ENCODE results near the gene MLXIPL.
A peak's percentile ranks its signal among the peaks of the same experiment; 100 is the strongest.
"Not testable (repeated sequence)": the region's sequence is repeated elsewhere in the genome, so short reads cannot be mapped to it uniquely, and the experiment has no call there.

MLXIPL gene

DNA sequence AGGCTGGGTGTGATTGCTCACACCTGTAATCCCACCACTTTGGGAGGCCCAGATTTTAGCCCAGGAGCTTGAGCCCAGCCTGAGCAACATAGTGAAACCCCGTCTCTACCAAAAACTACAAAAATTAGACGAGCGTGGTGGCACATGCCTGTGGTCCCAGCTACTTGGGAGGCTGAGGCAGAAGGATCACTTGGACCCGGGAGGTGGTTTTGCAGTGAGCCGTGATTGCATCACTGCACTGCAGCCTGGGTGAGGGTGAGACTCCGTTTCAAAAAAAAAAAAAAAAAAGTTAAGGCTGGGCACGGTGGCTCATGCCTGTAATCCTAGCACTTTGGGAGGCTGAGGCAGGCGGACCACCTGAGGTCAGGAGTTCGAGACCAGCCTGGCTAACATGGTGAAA is 43.3 kb downstream of the MLXIPL start:
- DNase-seq (ENCODE audit: low read depth), result not testable (repeated sequence)

DNA sequence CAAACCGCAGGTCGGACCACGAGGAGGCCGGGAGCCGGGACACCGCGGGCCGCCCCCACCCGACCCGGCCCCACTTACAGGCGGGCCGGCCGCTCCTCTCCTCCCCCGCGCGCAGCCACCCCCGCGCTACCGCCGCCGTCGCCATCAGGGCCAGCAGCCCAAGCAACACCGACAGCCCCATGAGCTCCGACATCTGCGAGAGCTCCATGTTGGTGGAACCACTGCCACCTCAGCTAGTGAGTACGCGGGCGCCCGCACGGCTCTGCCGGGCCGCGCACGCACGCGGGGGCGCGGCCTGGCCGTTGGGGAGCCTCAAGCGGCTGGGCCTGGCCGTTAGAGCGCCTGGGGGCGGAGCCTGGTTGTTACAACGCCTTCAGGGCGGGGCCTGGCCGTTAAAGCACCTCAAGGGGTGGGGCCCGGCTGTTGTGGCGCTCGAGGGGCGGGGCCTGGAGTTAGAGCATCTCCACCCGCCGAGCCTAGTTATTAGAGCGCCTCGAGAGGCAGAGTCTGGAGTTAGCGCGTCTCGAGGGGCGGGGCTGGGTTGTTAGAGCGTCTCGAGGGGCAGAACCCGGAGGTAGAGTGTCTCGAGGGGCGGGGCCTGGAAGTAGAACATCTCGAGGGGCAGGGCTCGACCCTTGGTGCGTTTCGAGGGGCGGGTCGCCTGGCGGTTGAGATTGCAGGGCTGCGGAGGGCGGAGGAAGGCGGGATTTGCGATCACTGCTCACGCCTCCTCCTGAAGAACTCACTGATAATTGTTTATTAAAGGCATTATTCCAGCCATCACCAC is 45.8 kb downstream of the MLXIPL start, which contains the start of gene TBL2:
Gene TBL2 (minus strand): TSS at position 238 of the 787 bp plus-strand sequence. CDS start 30 bp downstream, at position 208.
- DNase-seq (ENCODE audit: low read depth), result peak; percentile 97

GRCh38 chr7:73577627-73578341 is 46.5 kb downstream of the MLXIPL start:
- DNase-seq (ENCODE audit: low read depth), result no peak

DNA sequence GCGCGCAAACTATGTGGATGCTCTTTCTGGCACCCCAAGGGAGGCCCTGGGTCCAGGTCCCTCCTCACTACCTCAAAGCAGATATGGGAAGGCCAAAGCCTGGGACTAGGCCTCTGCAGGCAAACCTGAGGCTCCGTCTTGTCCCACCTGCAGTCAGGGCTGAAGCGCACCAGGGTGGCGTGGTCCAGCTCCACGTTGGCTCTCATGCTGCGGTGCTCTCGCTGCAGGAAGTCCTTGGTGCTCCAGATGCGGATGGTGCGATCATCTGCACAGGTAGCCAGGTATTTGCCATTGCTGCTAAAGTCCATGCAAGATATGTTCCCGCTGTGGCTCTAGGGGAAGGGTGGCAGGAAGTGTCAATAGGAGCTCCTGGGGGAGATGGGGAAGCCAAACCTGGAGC is 50.5 kb downstream of the MLXIPL start:
- no peak for DNase-seq (ENCODE audit: low read depth)

GRCh38 chr7:73573276-73573675 is 51.0 kb downstream of the MLXIPL start:
- no peak for DNase-seq (ENCODE audit: low read depth)

DNA sequence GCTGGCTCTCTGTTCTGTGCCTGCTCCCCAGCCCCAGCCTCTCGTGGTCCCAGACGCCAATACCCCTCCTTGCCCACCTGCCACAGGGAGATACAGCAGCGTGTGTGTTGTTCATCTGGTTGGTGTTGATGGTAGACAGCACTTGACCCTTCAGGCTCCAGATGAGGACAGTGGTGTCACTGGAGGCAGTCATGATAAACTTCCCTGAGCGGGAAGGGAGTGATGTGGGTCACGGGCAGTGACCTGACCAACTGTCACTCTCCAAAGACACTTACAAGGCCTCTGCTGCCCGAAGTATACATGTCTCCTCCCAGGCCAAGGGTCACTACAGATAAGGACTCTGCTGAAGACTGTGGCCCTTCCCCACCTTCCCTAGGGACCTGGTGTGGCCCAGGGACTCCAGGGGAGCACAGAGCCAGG is 51.5 kb downstream of the MLXIPL start:
- DNase-seq (ENCODE audit: low read depth), result no peak

DNA sequence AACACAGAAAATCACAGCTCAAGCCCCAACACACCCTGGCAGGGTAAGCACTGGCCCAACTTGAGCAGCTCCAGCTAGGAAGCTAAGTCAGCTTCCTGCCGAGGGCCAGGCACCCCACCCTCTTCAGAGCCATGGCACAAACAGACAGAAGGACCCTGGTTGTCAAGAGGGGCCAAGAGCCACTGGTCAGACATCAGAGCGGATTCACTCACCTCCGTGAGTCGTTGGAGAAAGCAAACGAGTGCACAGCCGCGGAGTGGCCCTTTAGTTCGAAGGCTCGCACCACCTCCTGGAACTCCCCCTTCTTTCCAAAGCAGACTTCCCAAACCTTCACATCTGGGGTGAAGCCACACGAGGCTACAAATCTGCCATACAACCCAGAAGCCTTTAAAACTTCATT is 53.3 kb downstream of the MLXIPL start:
- DNase-seq (ENCODE audit: low read depth), result no peak

DNA sequence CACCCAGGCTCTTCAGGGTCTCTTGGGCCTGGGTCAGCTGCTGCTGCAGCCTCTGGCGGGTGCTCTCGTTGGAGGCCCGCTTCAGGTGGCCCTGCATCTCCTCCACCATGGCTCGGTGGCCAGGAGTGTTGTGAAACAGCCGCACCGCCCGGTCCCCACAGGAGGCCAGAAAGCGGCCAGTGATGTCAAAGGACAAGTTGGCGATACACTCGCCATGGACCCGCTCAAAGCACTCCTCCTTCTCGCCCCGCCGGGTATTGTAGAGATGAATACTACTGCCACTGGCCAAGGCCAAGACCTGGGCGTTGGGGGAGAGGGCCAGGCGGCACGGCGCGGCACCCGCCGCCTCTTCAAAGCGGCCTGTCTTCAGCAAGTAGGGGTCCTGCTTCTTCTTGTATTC is 53.8 kb downstream of the MLXIPL start:
- DNase-seq (ENCODE audit: low read depth), result no peak

GRCh38 chr7:73569042-73569608 is 55.2 kb downstream of the MLXIPL start:
- no peak for DNase-seq (ENCODE audit: low read depth)

- DNase-seq (ENCODE audit: low read depth), result no peak
Observed at GRCh38 chr7:73567846-73568685, 56.3 kb downstream of the MLXIPL start.

DNA sequence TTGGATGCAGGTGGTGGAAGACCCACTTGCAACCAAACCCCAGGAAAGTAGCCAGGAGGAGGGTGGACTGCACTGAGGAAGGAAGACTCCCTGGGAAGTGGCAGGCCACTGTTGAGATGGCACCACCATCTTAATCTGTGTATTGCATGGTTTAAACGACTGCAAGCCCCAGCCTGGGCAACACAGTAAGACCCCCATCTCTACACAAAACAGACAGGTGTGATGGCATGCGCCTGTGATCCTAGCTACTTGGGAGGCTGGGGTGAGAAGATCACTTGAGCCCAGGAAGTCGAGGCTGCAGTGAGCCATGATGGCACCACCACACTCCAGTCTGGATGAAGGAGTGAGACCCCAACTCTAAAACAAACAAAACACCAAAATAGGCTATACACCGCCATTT is 57.2 kb downstream of the MLXIPL start:
- DNase-seq (ENCODE audit: low read depth), result no peak

GRCh38 chr7:73566431-73566830 is 57.9 kb downstream of the MLXIPL start:
- not testable (repeated sequence) for DNase-seq (ENCODE audit: low read depth)

GRCh38 chr7:73565675-73566340 is 58.5 kb downstream of the MLXIPL start:
- no peak for DNase-seq (ENCODE audit: low read depth)

DNA sequence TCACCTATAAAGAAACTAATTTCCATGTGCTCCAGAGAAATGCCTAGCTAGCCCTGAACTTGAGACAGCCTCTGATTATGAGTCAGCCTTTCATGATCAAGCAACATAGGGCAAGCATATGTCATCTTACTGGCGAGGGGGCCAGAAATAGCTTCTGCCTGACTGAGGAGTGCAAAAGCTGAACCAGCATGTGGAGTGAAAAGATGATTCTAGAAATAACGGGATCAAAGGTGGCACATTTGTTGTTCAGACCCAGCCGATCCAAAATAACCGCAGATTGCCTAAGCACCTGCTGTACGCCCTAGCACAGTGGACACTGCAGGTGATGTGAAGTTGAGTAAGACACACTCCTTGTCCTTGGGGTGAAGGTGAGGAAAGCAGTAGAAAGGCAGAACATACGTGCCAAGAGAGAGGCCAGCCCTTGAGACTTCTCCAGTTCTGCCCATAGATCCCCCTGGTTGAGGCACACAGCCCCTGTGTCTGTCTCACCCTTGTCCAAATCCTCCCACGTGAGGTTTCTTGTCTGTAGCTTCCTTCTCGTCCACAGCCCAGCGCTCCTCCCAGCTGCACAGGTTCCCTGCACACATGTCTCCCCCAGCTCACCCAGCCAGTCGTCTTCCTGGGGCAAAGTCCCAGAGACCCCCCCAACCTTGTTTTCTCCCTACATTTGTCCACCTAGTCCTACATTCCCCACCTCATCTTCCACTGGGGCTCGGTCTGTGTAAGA is 64.0 kb downstream of the MLXIPL start:
- DNase-seq (ENCODE audit: low read depth), result no peak

DNA sequence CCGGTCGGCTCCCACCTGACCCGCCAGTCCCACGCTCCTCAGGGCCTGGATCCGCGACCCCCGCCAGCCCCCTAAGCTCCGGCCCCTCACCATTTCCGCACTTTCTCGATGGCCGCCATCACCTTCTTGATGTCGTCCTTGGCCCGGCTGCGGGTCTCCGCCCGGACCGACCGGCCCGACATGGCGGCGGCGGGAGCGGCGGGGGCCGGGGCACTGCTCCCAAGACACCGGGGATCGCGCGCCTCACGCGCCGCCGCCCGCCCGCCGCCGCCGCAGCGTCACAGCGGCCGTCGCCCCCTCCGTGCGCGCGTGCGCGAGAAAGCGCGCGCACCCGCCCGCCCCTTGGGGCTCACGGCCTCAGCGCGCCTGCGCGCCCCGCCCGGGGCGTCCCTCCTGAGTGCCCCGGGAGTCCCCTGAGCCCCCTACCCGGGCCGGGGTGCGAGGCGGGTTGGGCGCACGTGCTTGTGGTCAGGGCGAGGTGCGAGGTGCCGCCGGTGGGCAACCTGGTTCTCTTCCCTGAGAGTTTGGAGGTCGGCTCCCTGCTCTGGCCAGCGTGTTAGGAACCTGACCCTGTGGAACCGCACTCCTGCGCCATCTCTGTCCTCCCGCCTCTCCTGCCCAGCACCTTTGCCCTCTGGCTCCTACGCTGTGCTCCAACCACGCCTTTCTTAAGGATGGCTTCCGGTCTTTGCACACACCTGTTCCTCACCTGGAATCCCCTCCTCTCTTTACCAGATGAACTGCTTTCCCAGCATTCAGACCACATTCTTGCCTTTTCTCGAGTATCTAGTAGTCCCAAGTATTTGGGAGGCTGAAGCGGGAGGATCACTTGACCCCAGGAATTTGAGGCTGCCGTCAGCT is 66.7 kb downstream of the MLXIPL start, which contains the start of gene BCL7B:
Gene BCL7B (minus strand): TSS at position 294 of the 861 bp plus-strand sequence. CDS start 112 bp downstream, at position 182.
- DNase-seq (ENCODE audit: low read depth), result peak; percentile 48

DNA sequence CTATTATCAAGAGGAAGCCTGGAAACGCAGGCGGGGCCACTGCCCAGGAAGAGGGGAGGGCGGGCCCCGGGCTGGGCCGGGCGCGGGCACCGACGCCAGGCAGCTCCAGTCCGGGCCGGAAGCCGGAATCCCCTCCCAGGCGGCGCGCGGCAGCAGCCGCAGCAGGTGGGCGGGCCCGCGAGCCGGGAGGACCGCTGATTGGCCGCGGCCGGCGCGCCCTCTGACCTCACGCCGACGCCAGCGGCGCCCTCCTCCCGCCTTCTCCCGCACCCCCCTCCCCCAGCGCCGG is 67.3 kb downstream of the MLXIPL start:
- DNase-seq (ENCODE audit: low read depth), result peak; percentile 77

DNA sequence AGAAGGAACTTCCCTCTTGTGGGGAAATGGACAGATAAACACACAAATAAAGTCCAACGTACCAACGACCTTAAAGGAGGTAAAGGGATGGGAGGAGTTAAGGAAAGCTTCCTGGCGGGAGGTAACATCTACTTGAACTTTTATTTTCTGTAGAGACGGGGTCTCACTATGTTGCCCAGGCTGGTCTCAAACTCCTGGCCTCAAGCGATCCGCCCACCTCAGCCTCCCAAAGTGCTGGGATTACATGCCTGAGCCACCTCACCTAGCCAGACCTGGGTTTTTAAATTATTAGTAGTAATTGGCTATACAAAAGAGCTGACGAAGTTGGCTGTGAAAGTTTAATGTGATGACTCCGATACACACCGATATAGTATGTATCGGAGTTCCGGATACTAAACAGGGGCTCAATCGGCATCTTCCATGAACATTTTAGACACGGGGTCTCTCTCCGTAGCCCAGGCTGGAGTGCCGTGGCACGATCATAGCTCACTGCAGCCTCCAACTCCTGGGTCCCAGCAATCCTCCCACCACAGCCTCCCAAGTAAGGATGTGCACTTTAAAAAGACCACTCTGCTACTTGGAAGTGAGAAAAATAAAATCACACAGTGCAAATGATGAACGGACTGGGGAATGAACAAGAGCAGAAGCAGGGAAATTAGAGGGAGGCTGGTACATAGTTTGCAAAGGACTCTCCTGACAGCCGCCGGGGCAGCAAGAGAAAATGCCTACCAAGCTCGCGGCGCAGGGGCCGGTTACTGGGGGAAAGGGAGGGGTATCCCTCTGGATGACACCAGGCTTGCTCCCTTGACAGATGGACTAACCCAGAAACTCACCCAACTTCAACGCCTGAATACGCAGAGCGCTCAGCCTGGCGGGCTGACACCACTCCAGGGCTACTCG is 67.9 kb downstream of the MLXIPL start:
- DNase-seq (ENCODE audit: low read depth), result no peak

DNA sequence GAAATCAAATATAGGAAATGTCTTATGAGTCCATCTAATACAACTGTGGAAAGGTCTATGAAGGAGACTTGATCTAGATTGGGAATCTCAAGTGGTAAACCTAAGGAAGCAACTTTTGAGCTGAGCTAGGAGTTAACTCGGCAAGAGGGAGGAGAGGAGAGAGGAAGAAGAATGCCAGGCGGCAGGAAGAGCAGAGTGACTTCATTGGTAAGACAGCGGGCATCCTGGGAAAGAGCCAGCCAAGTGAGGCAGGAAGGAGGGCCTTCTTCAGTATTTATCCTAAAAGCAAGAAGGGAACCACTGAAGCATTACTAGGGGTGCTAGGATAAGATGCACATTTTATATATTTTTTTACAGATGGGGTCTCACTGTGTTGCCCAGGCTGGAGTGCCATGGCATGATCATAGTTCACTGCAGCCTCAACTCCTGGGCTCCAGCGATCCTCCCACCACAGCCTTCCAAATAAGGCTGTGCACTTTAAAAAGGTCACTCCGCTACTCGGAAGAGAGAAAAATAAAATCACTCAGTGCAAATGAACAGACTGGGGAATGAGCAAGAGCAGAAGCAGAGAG is 68.8 kb downstream of the MLXIPL start:
- no peak for DNase-seq (ENCODE audit: low read depth)

- not testable (repeated sequence) for DNase-seq (ENCODE audit: low read depth)
Observed at GRCh38 chr7:73550093-73550492, 74.2 kb downstream of the MLXIPL start.

Data from stimulated activated CD8-positive, alpha-beta memory T cell treated with anti-CD3 and anti-CD28 coated beads, Interleukin-12 subunit alpha, Interleukin-12 subunit beta, amount 100 ng/mL, for 1 hour (primary cell).